Duodenal mucosa (tissue), 2 donors: ENCODE results near the gene CATSPERD.

Experiments
- H3K27ac ChIP-seq: one replicate; pipeline ENCODE4 v1.7.0; 2013; ENCODE audit warnings: low read depth, low read length
- H3K27me3 ChIP-seq, 2 donors: one replicate each; pipeline ENCODE4 v1.7.0; 2013; ENCODE audit warnings: low read length in 2 of 2, control low read depth in 1 of 2; ENCODE audit not compliant: insufficient read depth in 2 of 2, control insufficient read depth in 1 of 2
- H3K36me3 ChIP-seq, 2 donors: one replicate each; pipeline ENCODE4 v1.7.0; 2013; ENCODE audit warnings: low read length in 2 of 2, control low read depth in 1 of 2; ENCODE audit not compliant: insufficient read depth in 2 of 2, control insufficient read depth in 1 of 2
- H3K4me1 ChIP-seq, 2 donors: one replicate each; pipeline ENCODE4 v1.7.0; 2013; ENCODE audit warnings: low read length in 2 of 2, control low read depth in 1 of 2; ENCODE audit not compliant: insufficient read depth in 2 of 2, control insufficient read depth in 1 of 2
- H3K4me3 ChIP-seq, 2 donors: one replicate each; pipeline ENCODE4 v1.7.0; 2013; ENCODE audit warnings: low read length in 2 of 2, low read depth in 1 of 2
- H3K9ac ChIP-seq, 2 donors: one replicate each; pipeline ENCODE4 v1.7.0; 2013; ENCODE audit warnings: low read length in 2 of 2, low read depth in 1 of 2
- H3K9me3 ChIP-seq, 2 donors: one replicate each; pipeline ENCODE4 v1.7.0; 2013; ENCODE audit warnings: low read length in 2 of 2, control low read depth in 1 of 2; ENCODE audit not compliant: control insufficient read depth in 1 of 2

CATSPERD gene

DNA sequence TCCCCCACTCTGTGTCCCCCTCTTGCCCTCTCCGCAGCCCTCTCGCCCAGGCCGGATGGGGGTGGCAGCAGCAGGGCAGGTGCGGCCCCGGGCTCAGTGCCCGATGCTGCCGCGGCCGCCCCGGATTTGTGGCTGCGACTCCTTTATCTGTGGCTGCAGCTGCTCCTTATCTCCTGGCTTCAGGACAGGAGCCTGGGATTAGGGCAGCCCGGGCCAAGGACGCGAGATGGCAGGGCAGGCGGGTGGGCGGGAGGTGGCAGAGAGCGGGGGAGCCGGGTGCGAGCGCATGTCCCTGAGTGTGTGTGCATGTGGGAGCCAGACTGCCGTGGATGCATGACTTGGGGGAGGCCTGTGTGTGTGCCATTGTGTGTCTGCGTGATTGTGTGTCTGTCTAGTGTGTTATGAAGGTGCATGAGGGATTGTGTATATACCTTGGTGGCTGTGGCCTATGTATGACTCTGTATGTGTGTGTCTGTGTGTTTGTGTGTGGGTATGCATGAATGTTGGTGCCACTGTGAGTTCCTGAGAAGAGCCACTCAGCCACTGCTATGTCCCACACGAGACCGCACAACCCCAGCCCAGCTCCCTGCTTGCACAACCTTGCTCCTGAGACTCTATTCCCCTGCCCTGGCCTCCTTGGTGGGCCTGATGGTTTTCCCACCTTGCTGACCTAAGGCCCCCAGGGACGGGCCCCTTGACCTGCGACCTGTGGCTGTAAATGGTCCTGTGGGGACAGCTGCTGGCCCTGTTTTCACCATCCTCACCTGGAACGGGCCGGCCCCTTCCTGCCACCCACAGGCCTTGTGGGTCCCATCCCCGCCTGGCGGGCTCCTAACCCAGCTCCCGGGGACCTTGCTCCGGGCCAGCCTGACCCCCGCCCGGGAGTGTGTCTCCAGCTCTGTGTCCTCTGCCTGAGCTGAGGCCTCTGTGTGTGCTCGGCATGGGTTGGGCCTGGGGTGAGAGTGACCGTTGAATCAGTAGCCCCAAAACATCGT, 79.1 kb downstream of the CATSPERD start:
- H3K9ac ChIP-seq: no peak overlapping the region
- H3K9me3 ChIP-seq: no peaks in the 10 kb centered on the region
- H3K36me3 ChIP-seq: no peaks in the 10 kb centered on the region
- no peak overlapping the region for H3K4me3 ChIP-seq
- no peak overlapping the region for H3K27ac ChIP-seq
- H3K4me1 ChIP-seq: peaks cover 27 to 32% of the 10 kb centered on the region in 2 donors
- H3K27me3 ChIP-seq: no peaks in the 10 kb centered on the region

DNA sequence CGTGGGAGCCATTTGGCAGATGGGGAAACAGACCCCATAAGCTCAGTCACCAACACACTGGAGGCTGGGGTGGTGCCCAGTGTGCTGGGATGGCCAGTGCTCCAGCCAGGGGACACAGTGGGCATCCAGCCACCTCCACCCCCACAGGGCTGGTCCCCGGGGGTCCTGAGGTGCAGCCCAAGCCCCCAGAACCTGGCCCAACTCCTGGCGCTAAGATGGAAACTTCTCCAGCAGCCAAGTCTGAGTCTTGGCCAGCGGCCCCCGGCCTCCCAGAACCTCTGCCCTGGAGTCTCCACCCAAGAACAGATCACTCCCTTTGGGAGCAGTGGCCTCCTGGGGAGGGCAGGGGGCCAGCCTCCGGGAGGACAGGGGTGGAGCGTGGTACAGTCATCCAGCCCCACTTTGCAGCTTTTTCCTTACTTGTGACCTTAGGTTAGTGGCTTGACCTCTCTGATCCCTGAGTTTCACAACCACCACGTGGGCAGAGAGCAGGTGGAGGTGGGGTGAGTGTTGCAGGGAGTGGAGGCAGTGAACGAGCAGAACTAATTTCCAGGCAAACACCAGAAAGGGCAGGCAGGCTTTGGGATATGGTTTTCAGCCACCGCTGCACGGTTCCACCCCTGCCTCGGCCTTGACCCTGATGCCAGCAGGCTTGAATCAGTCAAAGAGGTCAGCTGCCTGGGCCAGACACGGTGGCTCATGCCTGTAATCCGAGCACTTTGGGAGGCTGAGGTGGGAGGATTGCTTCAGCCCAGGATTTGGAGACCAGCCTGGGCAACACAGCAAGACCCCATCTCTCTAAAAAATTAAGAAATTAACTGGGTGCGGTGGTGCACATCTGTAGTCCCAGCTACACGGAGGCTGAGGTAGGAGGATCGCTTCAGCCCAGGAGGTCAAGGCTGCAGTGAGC, 80.2 kb downstream of the CATSPERD start:
- H3K27ac ChIP-seq: no peak overlapping the region
- H3K27me3 ChIP-seq: no peaks in the 10 kb centered on the region

DNA sequence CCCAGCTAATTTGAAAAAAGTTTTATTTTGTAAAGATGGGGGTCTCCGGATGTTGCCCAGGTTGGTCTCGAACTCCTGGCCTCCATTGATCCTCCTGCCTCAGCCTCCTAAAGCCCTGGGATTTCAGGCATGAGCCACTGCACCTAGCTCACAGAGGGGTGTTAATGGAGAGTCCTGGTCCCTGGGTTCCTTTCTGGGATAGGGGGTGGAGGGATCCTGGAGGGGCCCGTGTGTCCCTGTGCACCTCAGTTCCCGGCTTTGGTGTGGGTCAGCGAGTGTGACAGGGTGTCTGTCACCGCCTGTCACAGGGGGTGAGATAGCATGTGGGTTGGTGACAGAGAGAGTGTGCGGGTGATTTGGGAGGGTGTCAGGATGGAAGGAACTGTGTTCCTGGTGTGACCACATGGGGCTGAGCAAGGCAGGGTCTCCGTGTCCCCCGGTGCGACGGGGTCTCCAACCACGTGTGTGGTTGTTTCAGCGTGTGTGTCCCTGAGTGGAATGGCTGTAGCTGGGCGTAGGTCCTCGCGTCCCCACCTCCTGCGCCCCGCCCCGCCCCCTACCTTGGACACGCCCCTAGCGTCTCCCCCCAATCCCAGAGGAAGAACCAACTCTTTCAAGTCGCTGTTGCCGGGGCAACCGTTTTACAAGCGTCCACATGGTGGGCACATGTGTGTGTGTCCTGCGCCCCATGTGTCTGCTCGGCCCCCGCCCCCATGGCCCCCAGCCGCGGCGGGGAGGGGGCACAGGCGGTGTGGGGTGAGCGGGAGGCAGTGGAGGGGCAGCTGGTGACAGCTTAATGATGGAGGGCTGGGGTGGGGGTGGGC, 81.6 kb downstream of the CATSPERD start:
- Histone ChIP-seq H3K4me3 (no peak overlapping the region), H3K4me1 (peaks cover 27 to 32% of the 10 kb centered on the region in 2 donors), H3K36me3 (no peaks in the 10 kb centered on the region), H3K27me3 (no peaks in the 10 kb centered on the region), H3K27ac (no peak overlapping the region), H3K9me3 (no peaks in the 10 kb centered on the region), H3K9ac (no peak overlapping the region)

More for the DNA sequence above, 80.2 kb downstream of the CATSPERD start:
- Histone ChIP-seq H3K4me1 (peaks cover 27 to 32% of the 10 kb centered on the region in 2 donors), H3K4me3 (no peak overlapping the region), H3K36me3 (no peaks in the 10 kb centered on the region), H3K9me3 (no peaks in the 10 kb centered on the region), H3K9ac (no peak overlapping the region)

DNA sequence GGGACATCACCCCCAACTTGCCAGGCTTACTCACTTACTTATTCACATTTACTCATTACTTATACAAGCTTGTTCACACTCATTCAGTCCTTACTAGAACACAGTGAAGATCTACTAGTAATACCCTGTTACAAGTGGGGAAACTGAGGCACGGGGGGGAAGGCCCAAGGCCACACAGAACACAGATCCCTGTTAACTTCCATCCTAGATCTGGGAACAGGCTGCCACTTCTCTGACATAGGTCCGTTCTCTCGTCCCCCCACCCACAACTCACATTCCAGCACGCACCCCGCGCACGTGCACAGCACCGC, 83.0 kb downstream of the CATSPERD start:
- H3K9me3 ChIP-seq: no peaks in the 10 kb centered on the region
- peak overlapping the region in 1 of 2 donors; percentile 35 for H3K9ac ChIP-seq
- peak overlapping the region; percentile 61 to 69 for H3K4me3 ChIP-seq
- no peaks in the 10 kb centered on the region for H3K36me3 ChIP-seq
- H3K4me1 ChIP-seq: peaks cover 27 to 32% of the 10 kb centered on the region in 2 donors
- no peak overlapping the region for H3K27ac ChIP-seq
- no peaks in the 10 kb centered on the region for H3K27me3 ChIP-seq

DNA sequence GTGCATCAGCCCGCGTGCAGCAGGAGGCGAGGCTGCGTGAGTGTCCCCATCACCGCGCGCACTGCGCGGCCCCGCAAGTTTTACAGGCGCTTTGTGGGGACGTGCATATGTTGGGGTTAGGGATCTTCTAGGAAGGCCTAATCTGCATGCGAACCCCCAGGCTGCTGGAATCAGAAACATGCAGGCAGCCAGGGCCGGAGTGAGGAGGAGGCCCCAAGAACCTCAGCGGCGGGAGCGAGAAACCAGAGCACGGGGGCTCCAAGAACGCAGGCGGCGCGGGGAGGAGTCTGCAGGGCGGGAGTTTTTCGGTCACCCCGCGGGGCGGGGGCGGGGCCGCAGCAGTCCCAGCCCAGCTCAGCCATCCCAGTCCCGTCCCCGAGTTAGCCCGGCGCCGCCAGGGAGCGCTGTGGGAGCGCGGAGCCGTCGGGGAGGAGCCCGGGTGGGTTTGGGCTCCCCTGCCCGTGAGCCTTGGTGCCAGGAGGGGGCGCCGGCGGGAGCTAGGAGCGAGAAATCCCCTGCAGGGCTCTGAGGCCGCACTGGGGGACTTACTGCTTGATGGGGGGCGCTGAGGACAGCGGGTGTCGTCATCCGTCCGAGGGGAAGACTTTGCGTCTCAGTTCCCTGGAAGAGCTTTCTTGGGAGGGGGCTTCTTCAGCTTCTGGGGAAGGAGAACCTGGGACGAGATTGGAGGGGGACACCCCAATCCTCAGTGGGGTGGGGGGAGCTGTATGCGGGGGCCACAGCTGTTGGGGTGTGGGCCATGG, 83.5 kb downstream of the CATSPERD start:
- H3K27me3 ChIP-seq: no peaks in the 10 kb centered on the region
- H3K36me3 ChIP-seq: no peaks in the 10 kb centered on the region
- peak overlapping the region; percentile 61 to 69 for H3K4me3 ChIP-seq
- peak overlapping the region in 1 of 2 donors; percentile 35 for H3K9ac ChIP-seq
- peaks cover 26 to 32% of the 10 kb centered on the region in 2 donors for H3K4me1 ChIP-seq
- H3K27ac ChIP-seq: no peak overlapping the region
- H3K9me3 ChIP-seq: no peaks in the 10 kb centered on the region

DNA sequence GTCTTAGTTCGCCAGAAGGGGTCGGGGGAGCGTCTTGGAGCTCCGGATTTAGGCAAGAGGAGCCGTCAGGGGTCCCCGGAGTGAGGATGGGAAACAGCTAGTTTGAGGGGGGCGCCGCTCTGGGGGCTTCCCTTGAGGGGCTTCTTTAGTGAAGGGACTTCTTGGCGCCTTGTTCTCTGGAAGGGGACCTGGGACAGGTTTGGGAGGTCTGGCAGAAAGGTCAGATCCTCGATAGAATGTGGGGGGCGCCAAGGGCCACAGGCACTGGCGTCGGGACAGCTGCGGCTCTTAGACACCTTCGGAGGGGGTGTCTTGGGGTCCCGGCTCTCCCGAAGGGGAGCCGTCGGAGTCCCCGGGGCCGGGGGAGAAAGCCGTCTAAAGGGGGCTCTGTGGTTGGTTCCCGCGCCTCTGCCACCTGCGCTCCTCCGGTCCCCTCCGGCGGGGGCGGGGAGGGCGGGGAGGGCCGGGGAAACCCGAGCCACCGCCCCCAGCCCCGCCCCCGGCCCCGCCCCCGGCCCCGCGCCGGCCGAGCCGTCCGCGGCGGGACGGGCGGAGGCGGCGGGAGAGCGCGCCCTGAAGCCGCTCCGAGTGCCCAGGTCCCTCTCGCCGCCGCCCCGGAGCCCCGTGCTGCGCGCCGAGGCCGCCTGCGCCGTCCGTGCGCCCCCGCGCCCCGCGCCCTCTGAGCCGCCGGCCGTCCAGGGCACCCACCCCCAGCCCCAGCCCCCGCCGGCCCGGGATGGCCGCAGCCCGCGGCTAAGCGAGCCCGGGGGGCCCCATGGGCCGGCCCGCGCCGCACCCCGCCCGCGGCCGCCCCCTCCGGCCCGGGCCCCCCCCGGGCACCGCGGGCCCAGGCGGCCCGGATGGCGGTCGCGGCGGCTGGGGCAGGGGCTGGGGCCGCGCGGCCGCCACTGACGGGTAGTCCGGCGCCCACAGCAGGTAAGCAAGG, 84.4 kb downstream of the CATSPERD start, which contains the start of gene NRTN:
TSS of gene NRTN (plus strand) at position 552 of the 946 bp plus-strand sequence. CDS start 19,099 bp downstream, outside the sequence.
- Histone ChIP-seq H3K9ac (no peak within 1 kb of the TSS), H3K27ac (no peak within 1 kb of the TSS), H3K9me3 (no peaks in the 10 kb centered on the region), H3K27me3 (no peaks in the 10 kb centered on the region), H3K36me3 (no peaks in the 10 kb centered on the region), H3K4me3 (peak within 1 kb of the TSS; percentile 37 to 61), H3K4me1 (peaks cover 18 to 26% of the 10 kb centered on the region in 2 donors)

DNA sequence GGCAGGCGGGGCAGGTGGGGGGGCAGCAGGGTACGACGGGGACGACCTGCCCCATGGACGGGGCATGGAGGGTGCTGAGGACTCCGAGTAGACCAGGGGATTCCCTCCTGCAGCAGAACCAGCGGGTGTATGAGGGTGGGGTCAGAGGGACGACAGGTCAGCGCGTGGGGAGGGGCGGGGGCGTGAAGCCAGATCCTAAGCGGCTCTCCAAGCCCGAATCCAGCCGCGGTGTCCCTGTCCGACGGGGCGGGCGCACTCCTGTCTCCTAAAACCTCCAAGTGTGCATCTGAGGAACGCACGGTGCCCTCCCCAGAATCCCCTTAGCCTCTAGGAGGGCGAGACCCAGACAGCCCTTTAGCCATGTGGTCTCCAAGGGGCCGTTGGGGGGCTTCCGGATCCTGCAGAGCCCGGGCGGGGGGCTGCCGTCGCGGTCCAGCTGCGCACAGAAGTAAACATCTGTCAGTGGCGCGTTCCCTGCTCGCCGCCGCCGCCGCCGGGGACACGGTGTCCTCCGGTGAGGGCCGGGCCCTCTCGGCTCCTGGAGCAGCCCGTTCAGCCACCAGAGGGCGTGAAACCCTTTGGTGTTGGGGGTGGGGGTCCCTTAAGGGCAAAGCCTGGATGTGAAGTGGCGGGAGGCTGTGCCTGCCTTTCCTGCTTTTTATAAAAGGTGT, 85.2 kb downstream of the CATSPERD start:
- peaks cover 12 to 18% of the 10 kb centered on the region in 2 donors for H3K4me1 ChIP-seq
- no peak overlapping the region for H3K9ac ChIP-seq
- H3K9me3 ChIP-seq: no peaks in the 10 kb centered on the region
- H3K4me3 ChIP-seq: peak overlapping the region; percentile 9 to 29
- no peak overlapping the region for H3K27ac ChIP-seq
- no peaks in the 10 kb centered on the region for H3K27me3 ChIP-seq
- H3K36me3 ChIP-seq: no peaks in the 10 kb centered on the region

DNA sequence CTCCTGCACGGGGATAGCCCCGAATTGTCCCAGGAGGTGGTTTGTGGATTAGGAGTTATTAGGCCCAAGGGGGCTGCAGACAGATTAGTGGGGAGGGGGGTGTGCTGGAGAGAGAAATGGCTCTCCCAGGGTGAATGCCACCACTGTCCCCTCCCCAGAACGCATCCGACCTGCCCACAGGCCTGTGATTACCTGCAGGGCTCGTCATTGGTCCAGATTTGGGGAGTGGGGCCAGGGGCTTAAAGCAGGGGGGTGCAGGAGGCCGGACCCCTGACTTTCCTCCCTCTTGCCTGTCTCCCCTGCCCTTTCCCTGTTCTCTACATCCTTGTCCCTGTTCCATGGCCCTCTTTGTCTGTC, 85.7 kb downstream of the CATSPERD start:
- no peak overlapping the region for H3K27ac ChIP-seq
- no peaks in the 10 kb centered on the region for H3K9me3 ChIP-seq
- H3K27me3 ChIP-seq: no peaks in the 10 kb centered on the region
- H3K4me1 ChIP-seq: peaks cover 7 to 13% of the 10 kb centered on the region in 2 donors
- H3K36me3 ChIP-seq: no peaks in the 10 kb centered on the region
- H3K9ac ChIP-seq: no peak overlapping the region
- no peak overlapping the region for H3K4me3 ChIP-seq
